ENCODE measurements around the gene ELOB.
A peak's percentile ranks its signal among the peaks of the same experiment; 100 is the strongest.

Gene ELOB

GRCh38 chr16:2755158-2755557 is 21.9 kb downstream of the ELOB start:
- no peak overlapping the region for H3K9ac ChIP-seq

GRCh38 chr16:2753733-2754020 is 23.4 kb downstream of the ELOB start:
- TF ChIP-seq CTCF (IDR thresholded peaks at IDR 0.05) = no peak
- Histone ChIP-seq H3K4me1 (peaks cover 25% of the 10 kb centered on the region), H3K9ac (no peak overlapping the region), H2AFZ (no peak overlapping the region), H3K36me3 (ENCODE audit: control insufficient read depth, insufficient read depth, low read length) (no peaks in the 10 kb centered on the region), H3K4me3 (ENCODE audit: low read depth, low read length) (peak overlapping the region; percentile 94), H3K27ac (peak overlapping the region; percentile 98), H3K4me2 (ENCODE audit: low read length) (peak overlapping the region; percentile 74), H3K79me2 (peaks cover 49% of the 10 kb centered on the region), H3K27me3 (ENCODE audit: control insufficient read depth, insufficient read depth, low read length) (no peaks in the 10 kb centered on the region), H3K9me3 (ENCODE audit: control insufficient read depth, low read length) (no peaks in the 10 kb centered on the region)

More at GRCh38 chr16:2755158-2755557, 21.9 kb downstream of the ELOB start:
- no peak for TF ChIP-seq CTCF (IDR thresholded peaks at IDR 0.05)
- Histone ChIP-seq H3K4me2 (ENCODE audit: low read length) (peak overlapping the region; percentile 74), H3K27me3 (ENCODE audit: control insufficient read depth, insufficient read depth, low read length) (no peaks in the 10 kb centered on the region), H3K79me2 (peaks cover 61% of the 10 kb centered on the region), H3K9me3 (ENCODE audit: control insufficient read depth, low read length) (no peaks in the 10 kb centered on the region), H2AFZ (no peak overlapping the region), H3K4me1 (peaks cover 25% of the 10 kb centered on the region), H3K36me3 (ENCODE audit: control insufficient read depth, insufficient read depth, low read length) (no peaks in the 10 kb centered on the region), H3K27ac (no peak overlapping the region), H3K4me3 (ENCODE audit: low read depth, low read length) (peak overlapping the region; percentile 94)

GRCh38 chr16:2752850-2753732 is 24.0 kb downstream of the ELOB start:
- Histone ChIP-seq H3K9me3 (ENCODE audit: control insufficient read depth, low read length) (no peaks in the 10 kb centered on the region), H3K79me2 (peaks cover 46% of the 10 kb centered on the region), H3K36me3 (ENCODE audit: control insufficient read depth, insufficient read depth, low read length) (no peaks in the 10 kb centered on the region), H3K27ac (peak overlapping the region; percentile 98), H3K9ac (peak overlapping the region; percentile 90), H3K4me3 (ENCODE audit: low read depth, low read length) (peak overlapping the region; percentile 94), H2AFZ (peak overlapping the region; percentile 99), H3K4me1 (peaks cover 25% of the 10 kb centered on the region), H3K4me2 (ENCODE audit: low read length) (peak overlapping the region; percentile 98), H3K27me3 (ENCODE audit: control insufficient read depth, insufficient read depth, low read length) (no peaks in the 10 kb centered on the region)
- TF ChIP-seq CTCF (IDR thresholded peaks at IDR 0.05) = no peak

- H3K27me3 ChIP-seq (ENCODE audit: control insufficient read depth, insufficient read depth, low read length) = no peaks in the 10 kb centered on the region
Observed at GRCh38 chr16:2752035-2752849, 24.8 kb downstream of the ELOB start, which contains the start of gene SRRM2. Gene SRRM2, plus strand, starts transcription at chr16:2752638. Its CDS starts 3,727 bp downstream, at chr16:2756365.

More at GRCh38 chr16:2752035-2752849, 24.8 kb downstream of the ELOB start, which contains the start of gene SRRM2:
- peaks cover 42% of the 10 kb centered on the region for H3K79me2 ChIP-seq
- peaks cover 25% of the 10 kb centered on the region for H3K4me1 ChIP-seq
- TF ChIP-seq CTCF (IDR thresholded peaks at IDR 0.05) = no peak
- H2AFZ ChIP-seq = peak within 1 kb of the TSS; percentile 99
- no peaks in the 10 kb centered on the region for H3K9me3 ChIP-seq (ENCODE audit: control insufficient read depth, low read length)
- peak within 1 kb of the TSS; percentile 98 for H3K27ac ChIP-seq
- H3K4me2 ChIP-seq (ENCODE audit: low read length) = peak within 1 kb of the TSS; percentile 98
- H3K36me3 ChIP-seq (ENCODE audit: control insufficient read depth, insufficient read depth, low read length) = no peaks in the 10 kb centered on the region
- peak within 1 kb of the TSS; percentile 90 for H3K9ac ChIP-seq
- H3K4me3 ChIP-seq (ENCODE audit: low read depth, low read length) = peak within 1 kb of the TSS; percentile 94

Data from parathyroid adenoma (tissue), 2 donors.